ENCODE data around the gene EIF2S1.
"Not testable (repeated sequence)": the region's sequence is repeated elsewhere in the genome, so short reads cannot be mapped to it uniquely, and the experiment has no call there.

Gene EIF2S1

GRCh38 chr14:67411820-67412421 lies 51.8 kb downstream of the EIF2S1 start, which contains the start of gene PLEK2:
Gene PLEK2 (minus strand): TSS chr14:67412165. CDS start chr14:67412059, 106 bp downstream.
- peak; percentile 51 for DNase-seq (ENCODE audit: low spot score)

GRCh38 chr14:67413806-67414769 lies 54.0 kb downstream of the EIF2S1 start:
- no peak for DNase-seq (ENCODE audit: low spot score)

DNA sequence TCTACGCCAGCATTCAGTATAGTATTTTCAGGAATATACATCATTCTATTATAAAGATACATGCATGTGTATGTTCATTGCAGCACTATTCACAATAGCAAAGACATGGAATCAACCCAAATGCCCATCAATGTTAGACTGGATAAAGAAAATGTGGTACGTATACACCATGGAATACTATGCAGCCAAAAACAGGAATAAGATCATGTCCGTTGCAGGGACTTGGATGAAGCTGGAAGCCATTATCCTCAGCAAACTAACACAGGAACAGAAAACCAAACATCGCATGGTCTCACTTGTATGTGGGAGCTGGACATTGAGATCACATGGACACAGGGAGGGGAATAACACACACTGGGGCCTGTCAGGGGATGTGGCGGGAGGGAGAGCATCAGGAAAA lies 55.5 kb downstream of the EIF2S1 start:
- DNase-seq (ENCODE audit: low spot score), result not testable (repeated sequence)

DNA sequence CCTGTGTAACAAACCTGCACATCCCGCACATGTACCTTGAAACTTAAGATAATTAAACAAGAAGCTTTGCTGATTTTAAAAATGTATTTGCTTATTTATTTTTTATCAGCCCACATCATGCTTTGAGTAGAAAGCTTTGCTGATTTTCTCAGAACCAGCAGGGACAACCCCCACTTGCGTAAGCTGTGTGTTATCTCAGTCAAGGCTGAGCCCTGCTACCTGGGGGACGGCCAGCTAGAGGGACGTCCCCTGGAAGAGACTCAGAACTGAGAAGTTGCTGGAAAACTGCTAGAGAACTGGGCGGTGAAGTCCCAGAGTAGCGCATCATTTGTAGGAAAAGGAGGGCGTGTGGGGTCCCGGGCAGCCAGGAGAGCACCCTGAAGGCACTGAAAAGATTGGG lies 56.0 kb downstream of the EIF2S1 start:
- DNase-seq (ENCODE audit: low spot score), result no peak

- no peak for DNase-seq (ENCODE audit: low spot score)
Measured at GRCh38 chr14:67416810-67417209, 56.7 kb downstream of the EIF2S1 start.

GRCh38 chr14:67417633-67418032 lies 57.5 kb downstream of the EIF2S1 start:
- DNase-seq (ENCODE audit: low spot score), result no peak

GRCh38 chr14:67418401-67419191 lies 58.5 kb downstream of the EIF2S1 start:
- DNase-seq (ENCODE audit: low spot score), result no peak

- DNase-seq (ENCODE audit: low spot score), result peak; percentile 64
Measured at GRCh38 chr14:67420102-67420739, 60.1 kb downstream of the EIF2S1 start.

GRCh38 chr14:67421356-67422224 lies 61.5 kb downstream of the EIF2S1 start:
- DNase-seq (ENCODE audit: low spot score), result no peak

GRCh38 chr14:67423424-67423823 lies 63.3 kb downstream of the EIF2S1 start:
- no peak for DNase-seq (ENCODE audit: low spot score)

DNA sequence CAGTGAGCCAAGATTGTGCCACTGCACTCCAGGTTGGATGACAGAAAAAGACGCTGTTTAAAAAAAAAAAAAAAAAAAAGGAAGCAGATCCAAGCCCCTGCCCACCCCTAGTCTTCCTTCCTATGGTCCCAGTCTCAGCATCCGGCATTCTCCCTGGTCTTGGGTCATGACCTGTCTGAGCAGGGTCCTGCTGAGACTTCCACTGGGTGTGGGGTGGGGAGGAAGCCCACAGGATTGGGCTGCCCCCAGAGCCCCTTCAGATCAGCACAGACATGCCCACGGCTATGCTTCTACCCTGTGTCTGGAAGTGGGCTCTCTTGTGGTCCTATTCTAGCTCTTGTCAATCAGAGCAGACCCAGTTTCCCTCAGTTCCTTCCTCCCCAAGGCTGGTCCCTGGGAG lies 64.4 kb downstream of the EIF2S1 start:
- no peak for DNase-seq (ENCODE audit: low spot score)

GRCh38 chr14:67425608-67426007 lies 65.5 kb downstream of the EIF2S1 start:
- DNase-seq (ENCODE audit: low spot score), result no peak

- DNase-seq (ENCODE audit: low spot score), result no peak
Measured at GRCh38 chr14:67426161-67426560, 66.0 kb downstream of the EIF2S1 start.

DNA sequence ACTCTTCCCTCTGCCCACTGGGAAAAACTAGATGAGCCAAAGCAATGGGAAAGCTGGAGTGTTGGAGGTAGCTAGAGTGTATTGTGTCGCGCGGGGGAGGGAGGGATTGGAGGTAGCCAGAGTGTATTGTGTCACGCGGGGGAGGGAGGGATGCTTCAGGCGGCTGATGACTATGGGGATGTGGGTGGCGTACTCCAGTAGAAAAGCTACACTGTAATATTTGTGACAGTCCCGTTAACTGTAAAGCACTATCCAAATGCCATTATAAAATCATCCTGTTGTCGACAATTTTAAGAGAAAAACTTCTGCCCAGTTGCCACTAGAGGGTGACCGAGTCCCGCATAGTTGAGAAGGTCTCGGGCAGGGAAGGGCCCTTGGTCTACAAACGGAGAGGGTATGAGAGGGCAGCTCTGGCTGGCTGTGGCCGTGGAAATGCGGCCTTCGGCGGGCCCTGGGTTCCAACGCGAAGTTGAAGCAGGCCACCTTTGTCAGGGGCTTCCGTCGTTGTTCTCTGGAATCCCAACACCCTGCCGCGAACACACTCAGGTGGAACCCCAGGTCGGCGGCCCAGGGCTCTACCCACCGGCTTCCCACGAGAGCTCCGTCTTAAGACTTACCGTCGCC lies 67.0 kb downstream of the EIF2S1 start:
- DNase-seq (ENCODE audit: low spot score), result peak; percentile 88

DNA sequence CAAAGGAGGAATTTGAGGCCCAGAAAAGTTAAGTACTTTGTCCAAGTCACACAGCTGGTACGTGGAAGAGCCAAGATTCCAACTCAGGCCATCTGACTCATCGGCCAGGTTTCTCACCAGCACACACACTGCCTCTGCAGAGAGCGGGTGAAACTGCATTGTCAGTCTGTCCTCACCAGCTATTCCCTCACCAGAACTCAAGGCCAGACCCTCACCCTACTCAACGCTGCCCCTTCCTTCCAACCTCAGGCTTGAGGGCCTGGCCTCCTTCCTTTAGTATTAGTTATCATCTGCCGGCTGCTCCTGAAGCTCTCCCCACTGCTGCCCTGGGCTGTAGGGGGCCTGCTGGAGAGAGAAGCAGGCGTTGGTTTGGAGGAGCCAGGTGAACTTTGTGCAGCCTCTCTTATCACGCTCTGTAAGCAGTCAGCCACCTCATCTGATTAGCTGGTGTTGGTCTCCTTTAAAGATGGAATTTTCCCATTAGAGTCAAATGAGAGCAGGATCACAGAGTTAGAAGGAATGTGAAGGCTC lies 68.4 kb downstream of the EIF2S1 start:
- DNase-seq (ENCODE audit: low spot score), result peak; percentile 31

- DNase-seq (ENCODE audit: low spot score), result no peak
Measured at GRCh38 chr14:67429510-67430205, 69.5 kb downstream of the EIF2S1 start.

GRCh38 chr14:67432050-67432564 lies 72.0 kb downstream of the EIF2S1 start:
- no peak for DNase-seq (ENCODE audit: low spot score)

DNA sequence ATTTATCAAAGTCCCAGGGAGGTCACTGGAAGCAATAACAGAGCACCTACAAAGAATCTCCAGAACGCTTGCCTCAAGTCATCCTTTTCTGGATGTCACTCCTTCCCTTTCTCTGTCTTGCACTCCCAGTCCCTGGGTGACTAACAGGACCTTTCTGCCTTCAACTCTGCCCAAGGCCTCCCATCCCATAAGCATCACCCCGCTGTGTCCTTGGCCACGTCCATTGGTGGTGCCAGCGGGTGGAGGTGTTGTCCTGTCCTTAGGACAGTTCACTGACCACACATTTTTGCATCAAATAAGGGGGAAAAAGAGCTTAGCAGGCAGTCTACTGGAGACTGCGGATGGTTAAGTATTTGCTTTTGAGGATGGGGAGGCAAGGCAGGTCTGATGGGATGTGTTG lies 75.5 kb downstream of the EIF2S1 start:
- DNase-seq (ENCODE audit: low spot score), result no peak
